ENCODE measurements around the gene MYO5B. TPM values are rescaled to one million over a fixed set of nuclear protein-coding genes. Genes with fewer than 3 reads are reported as not detected.

MYO5B gene
- total and polyA plus RNA-seq, 9 of the 15 experiments (the other 6 are each of a cell fraction or from before 2014, with no cell fraction given), result 0.07 to 0.42 (median 0.28) TPM

- no peak for TF ChIP-seq PHTF2 (CRISPR knock-in tag; IDR thresholded peaks at IDR 0.05)
- no peak for TF ChIP-seq HNRNPUL1 (IDR thresholded peaks at IDR 0.05; ENCODE audit: low read length)
- TF ChIP-seq BRD9 (IDR thresholded peaks at IDR 0.05; ENCODE audit: low read depth, partially characterized antibody), result no peak
- no peak for TF ChIP-seq TFAM (CRISPR knock-in tag; conservative IDR thresholded peaks at IDR 0.05)
- no peak for TF ChIP-seq POLR2B (IDR thresholded peaks at IDR 0.05; ENCODE audit: low read depth, partially characterized antibody)
- TF ChIP-seq ZNF445 (CRISPR knock-in tag; IDR thresholded peaks at IDR 0.05; ENCODE audit: low read depth), result no peak
- no peak for TF ChIP-seq CBX5 (IDR thresholded peaks at IDR 0.05; ENCODE audit: borderline replicate concordance, low read depth)
- TF ChIP-seq CC2D1A (IDR thresholded peaks at IDR 0.05), result no peak
- no peak for TF ChIP-seq NCOR1 (IDR thresholded peaks at IDR 0.05)
- TF ChIP-seq TCF3 (CRISPR knock-in tag; IDR thresholded peaks at IDR 0.05), result no peak
- TF ChIP-seq, protein P1, sequence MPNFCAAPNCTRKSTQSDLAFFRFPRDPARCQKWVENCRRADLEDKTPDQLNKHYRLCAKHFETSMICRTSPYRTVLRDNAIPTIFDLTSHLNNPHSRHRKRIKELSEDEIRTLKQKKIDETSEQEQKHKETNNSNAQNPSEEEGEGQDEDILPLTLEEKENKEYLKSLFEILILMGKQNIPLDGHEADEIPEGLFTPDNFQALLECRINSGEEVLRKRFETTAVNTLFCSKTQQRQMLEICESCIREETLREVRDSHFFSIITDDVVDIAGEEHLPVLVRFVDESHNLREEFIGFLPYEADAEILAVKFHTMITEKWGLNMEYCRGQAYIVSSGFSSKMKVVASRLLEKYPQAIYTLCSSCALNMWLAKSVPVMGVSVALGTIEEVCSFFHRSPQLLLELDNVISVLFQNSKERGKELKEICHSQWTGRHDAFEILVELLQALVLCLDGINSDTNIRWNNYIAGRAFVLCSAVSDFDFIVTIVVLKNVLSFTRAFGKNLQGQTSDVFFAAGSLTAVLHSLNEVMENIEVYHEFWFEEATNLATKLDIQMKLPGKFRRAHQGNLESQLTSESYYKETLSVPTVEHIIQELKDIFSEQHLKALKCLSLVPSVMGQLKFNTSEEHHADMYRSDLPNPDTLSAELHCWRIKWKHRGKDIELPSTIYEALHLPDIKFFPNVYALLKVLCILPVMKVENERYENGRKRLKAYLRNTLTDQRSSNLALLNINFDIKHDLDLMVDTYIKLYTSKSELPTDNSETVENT (CRISPR knock-in tag; IDR thresholded peaks at IDR 0.05), result no peak
- TF ChIP-seq ZNF197 (CRISPR knock-in tag; IDR thresholded peaks at IDR 0.05; ENCODE audit: low read depth), result no peak
- TF ChIP-seq POLR3A (IDR thresholded peaks at IDR 0.05; ENCODE audit: borderline replicate concordance, extremely low read depth, insufficient read depth, insufficient read length), result no peak
- TF ChIP-seq MIER1 (IDR thresholded peaks at IDR 0.05; ENCODE audit: low read depth), result no peak
- no peak for TF ChIP-seq STAT5A (IDR thresholded peaks at IDR 0.05; ENCODE audit: borderline replicate concordance, low read length)
- TF ChIP-seq ZNF561 (CRISPR knock-in tag; conservative IDR thresholded peaks at IDR 0.05), result no peak
- TF ChIP-seq, protein P2, sequence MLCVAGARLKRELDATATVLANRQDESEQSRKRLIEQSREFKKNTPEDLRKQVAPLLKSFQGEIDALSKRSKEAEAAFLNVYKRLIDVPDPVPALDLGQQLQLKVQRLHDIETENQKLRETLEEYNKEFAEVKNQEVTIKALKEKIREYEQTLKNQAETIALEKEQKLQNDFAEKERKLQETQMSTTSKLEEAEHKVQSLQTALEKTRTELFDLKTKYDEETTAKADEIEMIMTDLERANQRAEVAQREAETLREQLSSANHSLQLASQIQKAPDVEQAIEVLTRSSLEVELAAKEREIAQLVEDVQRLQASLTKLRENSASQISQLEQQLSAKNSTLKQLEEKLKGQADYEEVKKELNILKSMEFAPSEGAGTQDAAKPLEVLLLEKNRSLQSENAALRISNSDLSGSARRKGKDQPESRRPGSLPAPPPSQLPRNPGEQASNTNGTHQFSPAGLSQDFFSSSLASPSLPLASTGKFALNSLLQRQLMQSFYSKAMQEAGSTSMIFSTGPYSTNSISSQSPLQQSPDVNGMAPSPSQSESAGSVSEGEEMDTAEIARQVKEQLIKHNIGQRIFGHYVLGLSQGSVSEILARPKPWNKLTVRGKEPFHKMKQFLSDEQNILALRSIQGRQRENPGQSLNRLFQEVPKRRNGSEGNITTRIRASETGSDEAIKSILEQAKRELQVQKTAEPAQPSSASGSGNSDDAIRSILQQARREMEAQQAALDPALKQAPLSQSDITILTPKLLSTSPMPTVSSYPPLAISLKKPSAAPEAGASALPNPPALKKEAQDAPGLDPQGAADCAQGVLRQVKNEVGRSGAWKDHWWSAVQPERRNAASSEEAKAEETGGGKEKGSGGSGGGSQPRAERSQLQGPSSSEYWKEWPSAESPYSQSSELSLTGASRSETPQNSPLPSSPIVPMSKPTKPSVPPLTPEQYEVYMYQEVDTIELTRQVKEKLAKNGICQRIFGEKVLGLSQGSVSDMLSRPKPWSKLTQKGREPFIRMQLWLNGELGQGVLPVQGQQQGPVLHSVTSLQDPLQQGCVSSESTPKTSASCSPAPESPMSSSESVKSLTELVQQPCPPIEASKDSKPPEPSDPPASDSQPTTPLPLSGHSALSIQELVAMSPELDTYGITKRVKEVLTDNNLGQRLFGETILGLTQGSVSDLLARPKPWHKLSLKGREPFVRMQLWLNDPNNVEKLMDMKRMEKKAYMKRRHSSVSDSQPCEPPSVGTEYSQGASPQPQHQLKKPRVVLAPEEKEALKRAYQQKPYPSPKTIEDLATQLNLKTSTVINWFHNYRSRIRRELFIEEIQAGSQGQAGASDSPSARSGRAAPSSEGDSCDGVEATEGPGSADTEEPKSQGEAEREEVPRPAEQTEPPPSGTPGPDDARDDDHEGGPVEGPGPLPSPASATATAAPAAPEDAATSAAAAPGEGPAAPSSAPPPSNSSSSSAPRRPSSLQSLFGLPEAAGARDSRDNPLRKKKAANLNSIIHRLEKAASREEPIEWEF (CRISPR knock-in tag; IDR thresholded peaks at IDR 0.05), result no peak
- Histone ChIP-seq H3K9me1 (ENCODE audit: control insufficient read depth, insufficient read depth, low read length) (no peaks in the 10 kb centered on the region), H3K36me3 (ENCODE audit: control insufficient read depth, insufficient read depth, low read length) (no peaks in the 10 kb centered on the region), H2AFZ (ENCODE audit: low read depth, low read length) (no peak overlapping the region), H3K27me3 (ENCODE audit: control insufficient read depth in 2 of 2, insufficient read depth in 2 of 2, low read length in 2 of 2) (no peaks in the 10 kb centered on the region; a peak in 2 of 5 replicates), H3K4me1 (replicated peaks in 1 of 2; ENCODE audit: control insufficient read depth in 2 of 2, insufficient read depth in 2 of 2, low read length in 2 of 2) (no peaks in the 10 kb centered on the region), H3K27ac (ENCODE audit: extremely low read depth, low read depth, low read length) (no peak overlapping the region), H3K4me2 (ENCODE audit: insufficient read depth, low read length) (no peak overlapping the region), H3K4me3 (no peak overlapping the region), H3K9me3 (replicated peaks; ENCODE audit: control insufficient read depth, insufficient read depth, low read depth, low read length) (no peaks in the 10 kb centered on the region), H4K20me1 (replicated peaks; ENCODE audit: control insufficient read depth, insufficient read depth, low read length) (no peaks in the 10 kb centered on the region), H3K9ac (ENCODE audit: insufficient read depth in 1 of 2, low read depth in 2 of 2, low read length in 2 of 2) (no peak overlapping the region), H3K79me2 (ENCODE audit: control insufficient read depth, insufficient read depth, low read length) (no peaks in the 10 kb centered on the region)
- POLR2A ChIA-PET, result interaction anchor here (0.8 to 1.3 kb wide), 2 partner anchors 8 to 22 kb away, joined by 3 read pairs; no protein-coding TSS in a partner anchor
- CTCF ChIA-PET (ENCODE audit: low intra/inter-chr PET ratio), result no interaction called here
- intact Hi-C loops (cut with micrococcal nuclease) (no loop called here), in situ Hi-C loops (cut with MboI) (no loop called here)
- BruUV-seq (replicated peaks), result no TSS peak
- WGBS (ENCODE audit: insufficient coverage, low coverage, missing lambda C conversion rate), result 6% methylated on average over 4 of the region's 4 CpGs
- DNase-seq (ENCODE audit: extremely low read depth in 1 of 4, low spot score in 3 of 4) (no peak), FAIRE-seq (no peak), ATAC-seq (no peak)
These were observed 361.1 kb downstream of the MYO5B start for GRCh38 chr18:49833814-49834213.
